ENCODE data around the gene VILL. TPM values are rescaled to one million over a fixed set of nuclear protein-coding genes. Genes with fewer than 3 reads are reported as not detected.
A peak's percentile ranks its signal among the peaks of the same experiment; 100 is the strongest.

VILL gene
- total RNA-seq, result 5.8 and 7.2 TPM in 2 replicates

DNA sequence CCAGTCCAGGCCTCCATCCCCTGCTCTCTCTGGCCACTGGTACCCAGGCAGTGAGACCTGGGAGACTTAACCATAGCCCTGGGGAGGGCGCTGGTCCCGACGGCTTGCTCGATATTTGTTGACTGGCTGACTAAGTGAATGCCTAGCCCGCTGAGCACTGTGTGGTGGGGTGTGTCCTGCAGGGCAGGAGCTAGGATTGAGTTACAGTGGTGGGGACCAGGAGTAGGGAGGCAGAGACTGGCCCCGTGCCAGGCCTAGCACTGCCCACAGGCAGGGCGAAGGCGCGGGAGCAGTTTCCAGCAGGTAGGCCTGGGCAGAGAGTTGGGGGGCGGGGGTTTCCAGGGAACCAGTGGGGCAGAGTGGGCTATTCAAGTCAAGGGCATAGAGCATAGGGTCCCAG, at the start of gene VILL:
Gene VILL, plus strand, starts transcription at position 260 of the 400 bp plus-strand sequence. CDS start 2,887 bp downstream, outside the sequence.

DNA sequence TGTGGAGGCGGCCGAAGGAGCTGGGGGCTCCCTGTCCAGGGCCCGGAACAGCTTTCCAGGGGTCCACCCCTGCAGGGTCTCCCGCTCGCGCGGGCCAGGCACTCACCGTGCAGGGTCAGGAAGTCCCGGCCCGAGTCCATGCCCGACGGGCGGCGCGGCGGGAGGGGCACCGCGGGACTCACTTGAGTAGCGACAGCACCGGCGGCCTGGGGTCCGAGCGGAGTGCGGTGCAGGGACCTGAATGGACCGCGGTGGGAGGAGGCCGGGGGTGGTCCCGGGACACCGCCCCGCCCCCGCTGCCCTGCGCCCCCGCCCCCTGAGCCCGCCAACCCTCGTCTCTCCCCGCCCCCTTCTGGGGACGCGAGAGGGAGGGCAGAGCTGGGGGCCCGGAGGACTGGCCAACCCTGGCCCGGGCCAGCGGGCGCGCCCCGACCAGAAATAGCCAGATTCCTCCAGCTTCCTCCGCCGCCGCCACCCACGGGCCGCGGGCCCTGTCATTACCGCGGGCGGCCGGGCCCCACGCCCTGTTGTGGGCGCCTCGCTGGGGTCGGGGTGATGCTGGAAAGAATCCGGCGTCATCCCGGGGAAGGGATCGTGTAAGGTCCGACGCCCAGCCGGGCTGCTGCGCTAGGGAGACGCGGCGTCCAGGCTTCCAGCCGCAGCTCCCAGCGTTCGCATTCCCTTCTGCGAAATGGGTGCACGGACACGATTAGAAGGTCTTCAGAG, 39.0 kb downstream of the VILL start, which contains the start of gene PLCD1:
Gene PLCD1, minus strand, starts transcription at position 243 of the 726 bp plus-strand sequence. Its CDS starts 103 bp downstream, at position 140.

DNA sequence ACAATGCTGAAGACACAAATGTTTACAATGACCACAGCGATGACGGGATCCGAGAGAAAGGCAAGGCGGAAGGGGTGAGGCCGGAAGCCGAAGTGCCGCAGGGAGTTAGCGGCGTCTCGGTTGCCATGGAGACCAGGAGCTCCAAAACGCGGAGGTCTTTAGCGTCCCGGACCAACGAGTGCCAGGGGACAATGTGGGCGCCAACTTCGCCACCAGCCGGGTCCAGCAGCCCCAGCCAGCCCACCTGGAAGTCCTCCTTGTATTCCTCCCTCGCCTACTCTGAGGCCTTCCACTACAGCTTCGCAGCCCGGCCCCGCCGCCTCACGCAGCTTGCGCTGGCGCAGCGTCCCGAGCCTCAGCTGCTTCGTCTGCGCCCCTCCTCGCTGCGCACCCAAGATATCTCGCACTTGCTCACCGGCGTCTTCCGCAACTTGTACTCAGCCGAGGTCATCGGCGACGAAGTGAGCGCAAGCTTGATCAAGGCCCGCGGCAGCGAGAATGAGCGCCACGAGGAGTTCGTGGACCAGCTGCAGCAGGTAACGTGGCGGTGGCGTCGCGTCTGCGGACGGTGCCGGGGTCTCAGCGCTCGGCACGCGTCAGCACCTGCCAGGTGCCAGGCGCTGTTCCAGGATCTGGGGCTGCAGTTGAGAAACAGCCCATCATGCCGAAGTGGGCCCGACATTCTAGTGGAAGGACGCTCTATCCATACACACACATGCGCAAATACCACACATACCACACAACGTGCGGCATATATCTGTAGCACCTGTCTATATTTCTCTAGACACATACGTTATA, 48.7 kb downstream of the VILL start, which contains the start of gene DLEC1:
Gene DLEC1, plus strand, starts transcription at position 108 of the 798 bp plus-strand sequence. Its CDS starts 18 bp downstream, at position 126.

Small RNA genes lying within 50 kb of the gene (small RNA-seq; reads per million reads assigned to genes)
- gene MIR26A1, result 15.8 reads per million, percentile 97 among the genes with 10 or more reads in this experiment
- not detected for gene RF00019

Other genes starting within 250 kb of the VILL start
- 33.7 and 48.0 TPM in 2 replicates for gene CTDSPL, start 128.9 kb upstream of the VILL start, total RNA-seq
- gene PLCD1, start 38.9 kb downstream of the VILL start, total RNA-seq, result 11.7 and 14.7 TPM in 2 replicates
- under 0.01 TPM in 1 of 2 replicates, not detected in the other for gene DLEC1, start 48.4 kb downstream of the VILL start, total RNA-seq
- 17.1 and 19.6 TPM in 2 replicates for gene ACAA1, start 146.3 kb downstream of the VILL start, total RNA-seq
- 10.1 and 13.9 TPM in 2 replicates for gene MYD88, start 147.9 kb downstream of the VILL start, total RNA-seq
- 34.3 and 39.1 TPM in 2 replicates for gene OXSR1, start 174.8 kb downstream of the VILL start, total RNA-seq

All from vein endothelial cell (primary cell).